ENCODE results near the gene PCDH9. TPM values are rescaled to one million over a fixed set of nuclear protein-coding genes. Genes with fewer than 3 reads are reported as not detected.

PCDH9 gene
- total and polyA plus RNA-seq, 7 donors = under 0.01 to 15.7 (median 8.7) TPM; not detected in 1

DNA sequence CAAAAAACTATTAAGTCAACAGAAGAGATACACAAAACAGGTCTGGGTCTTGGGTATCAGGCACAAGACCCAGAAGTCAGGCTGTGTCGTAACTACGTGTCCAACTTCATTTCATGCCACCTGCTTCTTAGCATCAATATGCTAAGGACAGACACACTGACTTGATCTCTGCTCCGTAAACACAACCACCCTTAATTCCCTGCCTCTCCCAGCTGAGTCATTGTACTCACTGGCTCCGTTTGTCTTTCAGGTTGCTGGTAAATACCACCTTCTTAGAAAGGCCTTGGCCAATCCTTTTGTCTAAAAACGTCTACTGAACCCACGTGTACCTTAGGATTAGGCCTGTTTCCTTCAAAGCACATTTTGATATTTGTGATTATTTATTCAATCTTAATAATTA lies 726.2 kb downstream of the PCDH9 start:
- H3K36me3 ChIP-seq = no peaks in the 10 kb centered on the region
- H3K9me3 ChIP-seq = no peaks in the 10 kb centered on the region
- WGBS, 2 donors = 27 to 67% methylated on average over 6 of the region's 6 CpGs
- no peak overlapping the region for H3K4me3 ChIP-seq
- TF ChIP-seq, protein P1, sequence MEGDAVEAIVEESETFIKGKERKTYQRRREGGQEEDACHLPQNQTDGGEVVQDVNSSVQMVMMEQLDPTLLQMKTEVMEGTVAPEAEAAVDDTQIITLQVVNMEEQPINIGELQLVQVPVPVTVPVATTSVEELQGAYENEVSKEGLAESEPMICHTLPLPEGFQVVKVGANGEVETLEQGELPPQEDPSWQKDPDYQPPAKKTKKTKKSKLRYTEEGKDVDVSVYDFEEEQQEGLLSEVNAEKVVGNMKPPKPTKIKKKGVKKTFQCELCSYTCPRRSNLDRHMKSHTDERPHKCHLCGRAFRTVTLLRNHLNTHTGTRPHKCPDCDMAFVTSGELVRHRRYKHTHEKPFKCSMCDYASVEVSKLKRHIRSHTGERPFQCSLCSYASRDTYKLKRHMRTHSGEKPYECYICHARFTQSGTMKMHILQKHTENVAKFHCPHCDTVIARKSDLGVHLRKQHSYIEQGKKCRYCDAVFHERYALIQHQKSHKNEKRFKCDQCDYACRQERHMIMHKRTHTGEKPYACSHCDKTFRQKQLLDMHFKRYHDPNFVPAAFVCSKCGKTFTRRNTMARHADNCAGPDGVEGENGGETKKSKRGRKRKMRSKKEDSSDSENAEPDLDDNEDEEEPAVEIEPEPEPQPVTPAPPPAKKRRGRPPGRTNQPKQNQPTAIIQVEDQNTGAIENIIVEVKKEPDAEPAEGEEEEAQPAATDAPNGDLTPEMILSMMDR (IDR thresholded peaks at IDR 0.05) = no peak
- TF ChIP-seq EP300 (IDR thresholded peaks at IDR 0.05) (no peak), POLR2AphosphoS5 (IDR thresholded peaks at IDR 0.05) (no peak), POLR2A (IDR thresholded peaks at IDR 0.05) (no peak)
- no peaks in the 10 kb centered on the region for H3K27me3 ChIP-seq
- no peaks in the 10 kb centered on the region for H3K4me1 ChIP-seq
- DNase-seq = no peak
- intact Hi-C loops (cut with DNase I) = no loop called here
- no peak overlapping the region for H3K27ac ChIP-seq

DNA sequence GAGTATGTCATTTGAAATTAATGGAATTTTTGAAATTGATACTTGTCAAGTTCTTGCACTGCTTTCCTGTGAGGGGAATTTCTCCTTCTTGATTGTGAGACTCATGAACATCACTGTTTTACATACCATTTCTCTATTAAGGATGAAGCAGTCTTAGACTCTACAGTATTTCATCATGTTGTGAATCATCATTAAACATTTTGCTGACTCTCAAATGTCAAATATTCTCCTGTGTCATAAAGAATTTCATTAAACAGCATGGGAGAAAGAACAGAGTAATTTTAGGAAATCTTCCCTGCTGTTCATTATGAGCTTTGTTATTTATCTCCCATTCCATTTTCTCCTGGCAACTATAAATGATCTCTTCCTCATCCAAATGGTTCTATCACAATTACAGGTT lies 729.0 kb downstream of the PCDH9 start:
- H3K4me3 ChIP-seq = no peak overlapping the region
- no peaks in the 10 kb centered on the region for H3K36me3 ChIP-seq
- H3K4me1 ChIP-seq = no peaks in the 10 kb centered on the region
- no peak for TF ChIP-seq EP300 (IDR thresholded peaks at IDR 0.05)
- TF ChIP-seq POLR2A (IDR thresholded peaks at IDR 0.05) = no peak
- TF ChIP-seq POLR2AphosphoS5 (IDR thresholded peaks at IDR 0.05) = no peak
- TF ChIP-seq, protein P1 (IDR thresholded peaks at IDR 0.05) = no peak
- H3K27ac ChIP-seq = no peak overlapping the region
- DNase-seq = no peak
- intact Hi-C loops (cut with DNase I) = no loop called here
- no peaks in the 10 kb centered on the region for H3K9me3 ChIP-seq
- no peaks in the 10 kb centered on the region for H3K27me3 ChIP-seq

DNA sequence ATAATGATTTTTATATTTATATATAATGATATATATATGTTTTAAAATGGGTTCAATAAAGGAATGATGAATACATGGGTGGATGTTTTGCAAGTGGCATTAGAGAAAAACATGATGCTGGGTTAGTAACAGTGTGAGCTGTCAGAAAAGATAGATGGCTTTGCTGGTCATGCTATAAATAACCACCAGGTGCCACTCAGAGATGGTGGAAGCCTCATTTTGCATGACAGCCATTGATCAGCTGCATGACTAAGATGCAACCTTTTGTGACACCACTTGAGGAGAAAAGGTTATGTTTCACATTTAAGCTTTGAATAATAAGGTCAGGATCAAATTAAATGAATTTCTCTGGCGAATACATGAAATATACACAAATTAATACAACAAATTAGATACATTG lies 737.7 kb downstream of the PCDH9 start:
- no peaks in the 10 kb centered on the region for H3K36me3 ChIP-seq
- no peaks in the 10 kb centered on the region for H3K4me1 ChIP-seq
- WGBS, 2 donors = 82 to 87% methylated on average over 1 of the region's 1 CpG
- H3K9me3 ChIP-seq = no peaks in the 10 kb centered on the region
- intact Hi-C loops (cut with DNase I) = no loop called here
- no peak for DNase-seq
- H3K4me3 ChIP-seq = no peak overlapping the region
- H3K27ac ChIP-seq = no peak overlapping the region
- H3K27me3 ChIP-seq = no peaks in the 10 kb centered on the region
- no peak for TF ChIP-seq POLR2AphosphoS5 (IDR thresholded peaks at IDR 0.05)
- TF ChIP-seq EP300 (IDR thresholded peaks at IDR 0.05) = no peak

DNA sequence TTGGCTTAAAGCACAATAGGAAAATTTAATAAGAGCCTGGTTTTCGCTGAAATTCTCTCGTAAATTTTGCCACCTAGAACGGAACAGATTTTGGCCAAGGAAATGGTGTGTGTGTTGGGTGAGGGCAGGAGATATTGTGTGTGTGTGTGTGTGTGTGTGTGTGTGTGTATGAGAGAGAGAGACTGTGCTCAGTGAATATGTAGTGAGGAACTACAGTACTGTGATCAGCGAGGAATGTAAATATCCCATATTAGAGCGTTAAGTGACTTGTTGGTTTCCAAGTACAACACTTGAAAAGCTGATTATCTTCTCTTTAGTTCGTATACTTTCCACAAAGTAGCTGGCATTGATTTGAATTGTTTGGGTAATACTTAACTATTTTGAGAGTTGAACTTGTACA lies 738.9 kb downstream of the PCDH9 start:
- Histone ChIP-seq H3K9me3 (no peaks in the 10 kb centered on the region), H3K27me3 (no peaks in the 10 kb centered on the region), H3K4me3 (no peak overlapping the region), H3K4me1 (no peaks in the 10 kb centered on the region), H3K36me3 (no peaks in the 10 kb centered on the region), H3K27ac (no peak overlapping the region)
- intact Hi-C loops (cut with DNase I) = no loop called here
- TF ChIP-seq, protein P1 (IDR thresholded peaks at IDR 0.05) = no peak
- TF ChIP-seq EP300 (IDR thresholded peaks at IDR 0.05) = no peak
- no peak for TF ChIP-seq POLR2AphosphoS5 (IDR thresholded peaks at IDR 0.05)
- TF ChIP-seq POLR2A (IDR thresholded peaks at IDR 0.05) = no peak
- DNase-seq = no peak
- 76 to 82% methylated on average over 6 of the region's 6 CpGs for WGBS, 2 donors

DNA sequence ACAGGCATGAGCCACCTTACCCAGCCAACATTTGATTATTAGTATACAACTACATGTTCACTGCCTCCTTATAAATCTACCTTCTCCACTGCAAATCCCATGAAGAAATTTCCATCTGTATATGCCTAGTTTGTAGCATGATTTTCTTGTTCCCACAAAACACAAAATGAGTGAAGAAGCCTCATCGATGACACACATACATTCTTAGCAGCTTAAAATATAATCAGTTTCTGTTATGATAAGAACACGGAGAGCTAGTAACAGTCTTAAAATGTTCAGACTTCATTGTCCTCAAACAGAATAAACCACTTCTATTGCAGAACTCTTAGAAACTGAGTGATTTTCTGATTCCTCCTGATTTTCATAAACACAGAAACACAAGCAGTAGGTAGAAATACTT lies 740.5 kb downstream of the PCDH9 start:
- Histone ChIP-seq H3K27me3 (no peaks in the 10 kb centered on the region), H3K36me3 (no peaks in the 10 kb centered on the region), H3K27ac (no peak overlapping the region), H3K4me1 (no peaks in the 10 kb centered on the region), H3K4me3 (no peak overlapping the region), H3K9me3 (no peaks in the 10 kb centered on the region)
- TF ChIP-seq POLR2AphosphoS5 (IDR thresholded peaks at IDR 0.05) (no peak), EP300 (IDR thresholded peaks at IDR 0.05) (no peak), POLR2A (IDR thresholded peaks at IDR 0.05) (no peak)
- TF ChIP-seq, protein P1 (IDR thresholded peaks at IDR 0.05) = no peak
- intact Hi-C loops (cut with DNase I) = no loop called here
- no peak for DNase-seq
- 79 to 82% methylated on average over 2 of the region's 2 CpGs for WGBS, 2 donors
